ENCODE data around the gene ASB7. TPM values are rescaled to one million over a fixed set of nuclear protein-coding genes. Genes with fewer than 3 reads are reported as not detected.
A peak's percentile ranks its signal among the peaks of the same experiment; 100 is the strongest.

ASB7 gene
- total and polyA plus RNA-seq, 8 donors, result 10.8 to 14.6 (median 13.2) TPM

DNA sequence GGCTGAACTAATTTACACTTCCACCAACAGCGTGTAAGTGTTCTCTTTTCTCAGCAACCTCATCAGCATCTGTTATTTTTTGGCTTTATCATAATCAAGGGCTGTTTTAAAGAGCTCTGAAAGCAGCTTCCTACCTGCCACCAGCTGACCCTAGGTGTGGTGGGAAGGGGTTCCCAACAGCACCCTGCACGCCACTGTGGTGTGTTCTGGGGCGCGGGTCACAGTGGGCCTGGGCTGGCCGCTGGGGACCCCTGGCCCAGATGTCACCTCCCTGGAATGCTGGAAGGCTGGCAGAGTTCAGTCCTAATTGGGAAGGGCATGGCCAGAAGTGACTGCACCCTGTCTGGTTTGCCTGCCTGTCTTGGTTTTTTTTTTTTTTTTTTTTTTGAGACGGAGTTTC lies 82.2 kb downstream of the ASB7 start:
- Histone ChIP-seq H3K4me3 (no peak overlapping the region), H3K27me3 (no peaks in the 10 kb centered on the region), H3K27ac (no peak overlapping the region), H3K9me3 (no peaks in the 10 kb centered on the region), H3K4me1 (no peaks in the 10 kb centered on the region), H3K36me3 (no peaks in the 10 kb centered on the region)
- TF ChIP-seq, protein P1, sequence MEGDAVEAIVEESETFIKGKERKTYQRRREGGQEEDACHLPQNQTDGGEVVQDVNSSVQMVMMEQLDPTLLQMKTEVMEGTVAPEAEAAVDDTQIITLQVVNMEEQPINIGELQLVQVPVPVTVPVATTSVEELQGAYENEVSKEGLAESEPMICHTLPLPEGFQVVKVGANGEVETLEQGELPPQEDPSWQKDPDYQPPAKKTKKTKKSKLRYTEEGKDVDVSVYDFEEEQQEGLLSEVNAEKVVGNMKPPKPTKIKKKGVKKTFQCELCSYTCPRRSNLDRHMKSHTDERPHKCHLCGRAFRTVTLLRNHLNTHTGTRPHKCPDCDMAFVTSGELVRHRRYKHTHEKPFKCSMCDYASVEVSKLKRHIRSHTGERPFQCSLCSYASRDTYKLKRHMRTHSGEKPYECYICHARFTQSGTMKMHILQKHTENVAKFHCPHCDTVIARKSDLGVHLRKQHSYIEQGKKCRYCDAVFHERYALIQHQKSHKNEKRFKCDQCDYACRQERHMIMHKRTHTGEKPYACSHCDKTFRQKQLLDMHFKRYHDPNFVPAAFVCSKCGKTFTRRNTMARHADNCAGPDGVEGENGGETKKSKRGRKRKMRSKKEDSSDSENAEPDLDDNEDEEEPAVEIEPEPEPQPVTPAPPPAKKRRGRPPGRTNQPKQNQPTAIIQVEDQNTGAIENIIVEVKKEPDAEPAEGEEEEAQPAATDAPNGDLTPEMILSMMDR (IDR thresholded peaks at IDR 0.05), result no peak
- intact Hi-C loops (cut with DNase I), result no loop called here
- DNase-seq, result no peak
- ATAC-seq, result no peak

- TF ChIP-seq, protein P1 (IDR thresholded peaks at IDR 0.05), result no peak
- DNase-seq (no peak), ATAC-seq (peak; percentile 7)
- Histone ChIP-seq H3K27me3 (no peaks in the 10 kb centered on the region), H3K4me1 (no peaks in the 10 kb centered on the region), H3K36me3 (no peaks in the 10 kb centered on the region), H3K27ac (peak overlapping the region in 1 of 2 donors; percentile 33), H3K4me3 (no peak overlapping the region), H3K9me3 (no peaks in the 10 kb centered on the region)
- intact Hi-C loops (cut with DNase I), result no loop called here
These were observed 83.8 kb downstream of the ASB7 start for GRCh38 chr15:100686021-100686724.

- TF ChIP-seq, protein P1 (IDR thresholded peaks at IDR 0.05), result no peak
- H3K4me1 ChIP-seq, result no peaks in the 10 kb centered on the region
- ATAC-seq (peak; percentile 5), DNase-seq (no peak)
- H3K36me3 ChIP-seq, result no peaks in the 10 kb centered on the region
- H3K27ac ChIP-seq, result peak overlapping the region in 1 of 2 donors; percentile 33
- no peaks in the 10 kb centered on the region for H3K9me3 ChIP-seq
- H3K27me3 ChIP-seq, result no peaks in the 10 kb centered on the region
- intact Hi-C loops (cut with DNase I), result no loop called here
- no peak overlapping the region for H3K4me3 ChIP-seq
These were observed 84.5 kb downstream of the ASB7 start for GRCh38 chr15:100686725-100687473.

DNA sequence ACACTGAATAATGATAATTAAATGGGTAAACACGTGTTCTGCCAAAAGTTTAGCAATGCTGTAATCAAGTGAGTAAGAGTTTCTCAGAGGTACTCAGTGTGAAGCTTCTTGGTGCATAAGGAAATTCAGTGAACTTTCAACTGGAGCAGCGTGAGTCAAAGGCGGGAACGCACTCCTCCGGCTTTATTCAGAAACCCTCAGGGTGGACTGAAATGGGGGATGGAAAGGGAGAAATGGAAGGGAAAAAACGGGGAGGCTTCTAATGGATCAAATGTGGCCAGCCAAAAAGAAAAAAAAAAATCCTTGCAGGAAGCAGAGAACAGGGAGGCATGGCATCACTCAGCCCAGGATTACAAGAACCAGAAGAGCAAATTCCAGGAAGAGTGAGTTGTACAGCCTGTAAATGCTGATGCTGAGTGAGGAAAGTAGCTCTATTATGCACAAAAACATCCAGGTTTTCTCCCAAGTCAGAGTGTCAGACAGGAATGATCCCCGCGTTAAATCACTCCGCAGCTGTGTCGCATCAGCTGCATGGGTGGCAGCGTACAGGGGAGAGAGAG lies 85.3 kb downstream of the ASB7 start:
- Histone ChIP-seq H3K4me1 (peaks cover 1% of the 10 kb centered on the region in 2 donors), H3K4me3 (no peak overlapping the region), H3K36me3 (no peaks in the 10 kb centered on the region), H3K9me3 (no peaks in the 10 kb centered on the region), H3K27me3 (no peaks in the 10 kb centered on the region), H3K27ac (peak overlapping the region; percentile 24 to 48)
- DNase-seq (no peak), ATAC-seq (peak; percentile 62)
- TF ChIP-seq, protein P1 (IDR thresholded peaks at IDR 0.05), result no peak
- intact Hi-C loops (cut with DNase I), result no loop called here

GRCh38 chr15:100688549-100689120 lies 86.2 kb downstream of the ASB7 start:
- Histone ChIP-seq H3K27me3 (no peaks in the 10 kb centered on the region), H3K4me1 (peaks cover 3 to 7% of the 10 kb centered on the region in 2 donors), H3K4me3 (no peak overlapping the region), H3K9me3 (no peaks in the 10 kb centered on the region), H3K36me3 (no peaks in the 10 kb centered on the region), H3K27ac (no peak overlapping the region)
- ATAC-seq (no peak), DNase-seq (no peak)
- TF ChIP-seq, protein P1 (IDR thresholded peaks at IDR 0.05), result no peak
- intact Hi-C loops (cut with DNase I), result no loop called here

Measured in left lung (tissue), 10 donors.